Subcutaneous abdominal adipose tissue (tissue), 5 donors: ENCODE measurements around the gene RTP2.
"Not testable (repeated sequence)": the region's sequence is repeated elsewhere in the genome, so short reads cannot be mapped to it uniquely, and the experiment has no call there.

Experiments used
- H3K27ac ChIP-seq: one replicate; pipeline ENCODE4 v1.7.0; 2013; ENCODE audit warnings: low read depth, mild to moderate bottlenecking, inconsistent platforms, low read length, moderate library complexity
- H3K27me3 ChIP-seq, 5 donors: one replicate each; pipeline ENCODE4 v1.7.0; 2013; ENCODE audit warnings: low read length in 5 of 5, inconsistent platforms in 1 of 5; ENCODE audit not compliant: control insufficient read depth in 5 of 5, insufficient read depth in 4 of 5
- H3K36me3 ChIP-seq, 5 donors: one replicate each; pipeline ENCODE4 v1.7.0; 2013; ENCODE audit warnings: low read length in 5 of 5; ENCODE audit not compliant: control insufficient read depth in 5 of 5, insufficient read depth in 5 of 5
- H3K4me1 ChIP-seq, 5 donors: one replicate each; pipeline ENCODE4 v1.7.0; 2013; ENCODE audit warnings: low read length in 5 of 5, mild to moderate bottlenecking in 3 of 5, moderate library complexity in 1 of 5; ENCODE audit not compliant: control insufficient read depth in 5 of 5, insufficient read depth in 5 of 5
- H3K4me3 ChIP-seq, 5 donors: one replicate each; pipeline ENCODE4 v1.7.0; 2013; ENCODE audit warnings: low read length in 5 of 5, low read depth in 1 of 5
- H3K9ac ChIP-seq, 5 donors: one replicate each; pipeline ENCODE4 v1.7.0; 2013; ENCODE audit warnings: low read length in 5 of 5, mild to moderate bottlenecking in 4 of 5, moderate library complexity in 3 of 5
- H3K9me3 ChIP-seq, 5 donors: one replicate each; pipeline ENCODE4 v1.7.0; 2013; ENCODE audit warnings: low read length in 5 of 5; ENCODE audit not compliant: control insufficient read depth in 5 of 5
- donor health status: healthy.
- donor health status: healthy.
- donor health status: healthy.
- donor health status: healthy.
- donor health status: healthy.

The RTP2 gene

GRCh38 chr3:187695449-187695848 lies 6.9 kb downstream of the RTP2 start:
- Histone ChIP-seq H3K4me3 (no peak overlapping the region), H3K36me3 (no peaks in the 10 kb centered on the region), H3K27ac (no peak overlapping the region), H3K27me3 (peaks cover 0 to 9% (median 3%) of the 10 kb centered on the region in 5 donors), H3K4me1 (no peaks in the 10 kb centered on the region), H3K9ac (no peak overlapping the region), H3K9me3 (no peaks in the 10 kb centered on the region)

- no peaks in the 10 kb centered on the region for H3K4me1 ChIP-seq
- H3K27me3 ChIP-seq: peaks cover 0 to 9% (median 4%) of the 10 kb centered on the region in 5 donors
- no peak overlapping the region for H3K27ac ChIP-seq
- no peak overlapping the region for H3K9ac ChIP-seq
- no peaks in the 10 kb centered on the region for H3K9me3 ChIP-seq
- no peak overlapping the region for H3K4me3 ChIP-seq
- no peaks in the 10 kb centered on the region for H3K36me3 ChIP-seq
Observed at GRCh38 chr3:187694801-187695200, 7.6 kb downstream of the RTP2 start.

GRCh38 chr3:187693431-187693830 lies 8.9 kb downstream of the RTP2 start:
- H3K4me1 ChIP-seq: no peaks in the 10 kb centered on the region
- no peak overlapping the region for H3K9ac ChIP-seq
- H3K27me3 ChIP-seq: peaks cover 0 to 9% (median 2%) of the 10 kb centered on the region in 5 donors
- H3K9me3 ChIP-seq: no peaks in the 10 kb centered on the region
- H3K27ac ChIP-seq: no peak overlapping the region
- no peak overlapping the region for H3K4me3 ChIP-seq
- no peaks in the 10 kb centered on the region for H3K36me3 ChIP-seq

GRCh38 chr3:187689984-187690383 lies 12.4 kb downstream of the RTP2 start:
- Histone ChIP-seq H3K36me3 (no peaks in the 10 kb centered on the region), H3K9ac (no peak overlapping the region), H3K27me3 (peaks cover 0 to 3% (median 2%) of the 10 kb centered on the region in 5 donors), H3K4me1 (no peaks in the 10 kb centered on the region), H3K4me3 (no peak overlapping the region), H3K27ac (no peak overlapping the region), H3K9me3 (peaks cover 0 to 8% (median 4%) of the 10 kb centered on the region in 5 donors)

GRCh38 chr3:187686621-187687273 lies 15.6 kb downstream of the RTP2 start:
- no peak overlapping the region for H3K27ac ChIP-seq
- H3K9me3 ChIP-seq: peaks cover 0 to 11% (median 4%) of the 10 kb centered on the region in 5 donors
- H3K9ac ChIP-seq: no peak overlapping the region
- no peak overlapping the region for H3K4me3 ChIP-seq
- H3K27me3 ChIP-seq: peaks cover 0 to 2% (median under 1%) of the 10 kb centered on the region in 5 donors
- no peaks in the 10 kb centered on the region for H3K4me1 ChIP-seq
- no peaks in the 10 kb centered on the region for H3K36me3 ChIP-seq

- Histone ChIP-seq H3K9me3 (peaks cover 0 to 11% (median 4%) of the 10 kb centered on the region in 5 donors), H3K4me3 (no peak overlapping the region), H3K27ac (no peak overlapping the region), H3K9ac (no peak overlapping the region), H3K4me1 (no peaks in the 10 kb centered on the region), H3K36me3 (no peaks in the 10 kb centered on the region), H3K27me3 (peaks cover 0 to 7% (median 5%) of the 10 kb centered on the region in 5 donors)
Observed at GRCh38 chr3:187685948-187686347, 16.4 kb downstream of the RTP2 start.

GRCh38 chr3:187684880-187685279 lies 17.5 kb downstream of the RTP2 start:
- H3K4me1 ChIP-seq: no peaks in the 10 kb centered on the region
- no peak overlapping the region for H3K4me3 ChIP-seq
- peaks cover 2 to 8% (median 5%) of the 10 kb centered on the region in 5 donors for H3K27me3 ChIP-seq
- no peak overlapping the region for H3K9ac ChIP-seq
- no peak overlapping the region for H3K27ac ChIP-seq
- no peaks in the 10 kb centered on the region for H3K36me3 ChIP-seq
- H3K9me3 ChIP-seq: peaks cover 0 to 11% (median 4%) of the 10 kb centered on the region in 5 donors

GRCh38 chr3:187684444-187684843 lies 17.9 kb downstream of the RTP2 start:
- no peaks in the 10 kb centered on the region for H3K4me1 ChIP-seq
- H3K9ac ChIP-seq: no peak overlapping the region
- no peak overlapping the region for H3K4me3 ChIP-seq
- H3K36me3 ChIP-seq: no peaks in the 10 kb centered on the region
- H3K27me3 ChIP-seq: peaks cover 2 to 7% (median 5%) of the 10 kb centered on the region in 5 donors
- peaks cover 0 to 11% (median 4%) of the 10 kb centered on the region in 5 donors for H3K9me3 ChIP-seq
- no peak overlapping the region for H3K27ac ChIP-seq

GRCh38 chr3:187681756-187682155 lies 20.6 kb downstream of the RTP2 start:
- not testable (repeated sequence) for H3K4me3 ChIP-seq, H3K4me1 ChIP-seq, H3K36me3 ChIP-seq, H3K27ac ChIP-seq, H3K9ac ChIP-seq
- Histone ChIP-seq H3K9me3 (peaks cover 0 to 11% (median 2%) of the 10 kb centered on the region in 5 donors), H3K27me3 (peaks cover 2 to 10% (median 4%) of the 10 kb centered on the region in 5 donors)

- Histone ChIP-seq H3K36me3 (no peaks in the 10 kb centered on the region), H3K9me3 (peaks cover 0 to 2% (median 0%) of the 10 kb centered on the region in 5 donors), H3K27ac (no peak overlapping the region), H3K9ac (no peak overlapping the region), H3K27me3 (peaks cover 2 to 10% (median 7%) of the 10 kb centered on the region in 5 donors), H3K4me1 (no peaks in the 10 kb centered on the region), H3K4me3 (no peak overlapping the region)
Observed at GRCh38 chr3:187679638-187680396, 22.5 kb downstream of the RTP2 start.
